Spleen (tissue), 7 donors: ENCODE results near the gene ANO4.

Source experiments
- POLR2A ChIP-seq, 3 donors: fragments of 450-650 bp; IDR thresholded peaks; one replicate each; pipeline ENCODE4 v1.5.1; 2017; ENCODE audit warnings: antibody characterized with exemption in 3 of 3, mild to moderate bottlenecking in 1 of 3
- TF ChIP-seq, protein P1 (sequence below), 11 experiments: fragments of 200-600 bp in 7 of 11; fragments of 450-650 bp in 4 of 11; sonication (generic) in 4 of 11; IDR thresholded peaks in 8 of 11; conservative IDR thresholded peaks in 3 of 11; 1 replicate in 7 of 11; 2 replicates in 4 of 11; pipeline versions ENCODE4 v1.4.0 to v1.8.0; 2016 to 2021; ENCODE audit warnings: antibody characterized with exemption in 11 of 11, inconsistent platforms in 4 of 11, mild to moderate bottlenecking in 1 of 11
- donor health status: DM: no; HTN: no; CAD: no; lungs with moderate emphysema.
- donor health status: DM: no; HTN: no; CAD: no.
- donor health status: DM: no; HTN: no; CAD: no.

DNA sequence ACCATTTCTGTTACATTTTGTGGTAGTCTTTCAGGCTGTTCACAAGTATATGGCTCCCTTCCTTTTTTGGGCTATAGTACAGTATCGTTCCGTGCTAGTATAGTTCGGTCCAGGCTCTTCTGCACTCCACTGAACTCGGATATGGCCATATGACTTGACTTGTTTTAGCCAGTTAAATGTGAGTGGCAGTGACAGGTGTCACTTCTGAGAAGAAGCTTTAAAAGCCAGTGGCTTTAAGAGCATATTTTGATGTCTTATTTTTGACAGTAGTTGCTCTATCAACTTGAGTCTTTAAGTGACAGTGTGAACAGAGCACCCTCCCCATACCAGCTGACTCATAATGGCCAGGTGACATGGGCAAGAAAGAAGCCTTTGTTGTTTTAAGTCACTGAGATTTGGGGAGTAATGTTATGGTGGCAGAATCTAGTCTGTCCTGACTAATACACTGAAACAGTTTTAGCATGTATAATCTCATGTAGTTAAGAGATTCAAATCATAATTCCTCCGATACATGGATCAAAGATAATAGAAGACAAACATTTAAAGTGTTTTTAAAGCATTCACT is 64.6 kb downstream of the ANO4 start:
- no peak for TF ChIP-seq POLR2A (IDR thresholded peaks at IDR 0.05)
- TF ChIP-seq, protein P1, sequence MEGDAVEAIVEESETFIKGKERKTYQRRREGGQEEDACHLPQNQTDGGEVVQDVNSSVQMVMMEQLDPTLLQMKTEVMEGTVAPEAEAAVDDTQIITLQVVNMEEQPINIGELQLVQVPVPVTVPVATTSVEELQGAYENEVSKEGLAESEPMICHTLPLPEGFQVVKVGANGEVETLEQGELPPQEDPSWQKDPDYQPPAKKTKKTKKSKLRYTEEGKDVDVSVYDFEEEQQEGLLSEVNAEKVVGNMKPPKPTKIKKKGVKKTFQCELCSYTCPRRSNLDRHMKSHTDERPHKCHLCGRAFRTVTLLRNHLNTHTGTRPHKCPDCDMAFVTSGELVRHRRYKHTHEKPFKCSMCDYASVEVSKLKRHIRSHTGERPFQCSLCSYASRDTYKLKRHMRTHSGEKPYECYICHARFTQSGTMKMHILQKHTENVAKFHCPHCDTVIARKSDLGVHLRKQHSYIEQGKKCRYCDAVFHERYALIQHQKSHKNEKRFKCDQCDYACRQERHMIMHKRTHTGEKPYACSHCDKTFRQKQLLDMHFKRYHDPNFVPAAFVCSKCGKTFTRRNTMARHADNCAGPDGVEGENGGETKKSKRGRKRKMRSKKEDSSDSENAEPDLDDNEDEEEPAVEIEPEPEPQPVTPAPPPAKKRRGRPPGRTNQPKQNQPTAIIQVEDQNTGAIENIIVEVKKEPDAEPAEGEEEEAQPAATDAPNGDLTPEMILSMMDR (IDR thresholded peaks at IDR 0.05 in 8 of 11, conservative IDR thresholded peaks at IDR 0.05 in 3 of 11), result no peak
